NOMO-1 (cell line): ENCODE data around the gene FAM171A2.

Experiments used
- DNase-seq, 2 experiments: peaks; one replicate each; lab custom pipeline; 2025; ENCODE audit not compliant: unreplicated experiment in 2 of 2; lab: John Stamatoyannopoulos, UW

The FAM171A2 gene

DNA sequence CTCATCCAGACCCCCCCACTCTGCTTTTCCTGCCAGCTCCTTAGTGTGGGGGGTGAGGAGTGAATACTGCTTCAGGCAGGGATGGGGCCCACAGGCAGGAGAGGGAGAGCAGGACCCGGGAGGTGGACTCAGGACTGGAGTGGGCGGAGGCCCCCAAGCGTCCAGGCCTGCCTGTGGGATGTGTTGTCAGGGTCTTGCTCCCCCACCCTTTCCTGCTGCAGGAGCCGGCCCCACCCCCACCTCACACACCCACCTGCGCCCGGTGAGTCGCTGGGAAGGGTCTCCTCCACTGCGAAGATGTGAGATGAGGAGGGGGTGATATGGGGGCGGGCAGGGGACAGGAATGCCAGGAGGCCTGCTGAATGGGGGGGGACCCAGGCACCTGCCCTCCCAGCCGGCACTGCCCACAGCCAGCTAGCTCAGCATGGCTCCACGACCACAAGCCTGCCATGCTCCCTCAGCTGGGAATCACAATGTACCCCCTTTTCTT lies 1.1 kb downstream of the FAM171A2 start:
- DNase-seq = no peak

DNA sequence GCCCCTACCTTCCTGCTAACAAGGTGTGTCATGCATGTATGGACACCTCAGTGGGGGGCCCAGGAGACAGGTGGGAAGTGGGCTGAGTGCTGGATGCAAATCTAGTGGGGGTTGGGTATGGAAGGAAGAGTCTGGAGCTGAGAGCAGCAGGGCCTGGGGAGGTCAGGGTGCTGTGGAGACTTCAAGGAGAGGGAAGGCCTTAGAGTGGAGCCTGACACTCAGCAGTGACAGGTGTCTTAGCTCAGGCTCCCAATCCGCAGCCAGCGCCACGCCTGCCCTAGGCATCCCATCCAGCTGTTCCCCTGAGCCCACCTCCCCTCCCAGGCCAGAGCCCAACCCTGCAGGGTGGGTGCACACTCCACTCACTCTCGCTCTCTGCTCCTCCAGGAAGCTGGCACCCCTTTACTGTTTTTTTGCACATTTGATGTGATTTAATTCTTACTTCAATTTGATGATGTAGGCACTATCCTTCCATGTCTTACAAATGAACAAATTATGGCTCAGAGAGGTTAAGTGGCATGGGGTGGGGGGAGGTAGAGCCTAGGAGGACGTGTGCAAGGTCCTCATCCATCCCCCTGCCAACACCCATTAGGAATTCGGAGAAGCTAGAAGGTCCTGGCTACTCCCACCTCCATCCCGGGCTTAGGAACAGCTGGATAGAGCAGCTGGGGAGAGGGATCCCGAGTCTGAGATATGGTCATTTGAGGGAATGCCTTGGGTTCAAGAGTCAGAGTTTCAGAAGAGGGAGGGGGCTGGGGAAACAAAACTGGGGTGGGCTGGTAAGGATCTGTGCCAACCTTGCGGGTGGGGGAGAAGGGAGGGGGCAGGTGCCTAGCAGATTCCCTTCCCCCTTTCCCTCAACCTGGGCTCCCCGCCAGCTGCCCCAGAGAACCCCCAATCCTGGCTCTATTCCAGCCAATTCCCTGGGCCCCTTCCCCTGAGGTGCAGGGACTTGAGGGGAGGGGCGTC lies 2.1 kb downstream of the FAM171A2 start:
- DNase-seq = no peak

DNA sequence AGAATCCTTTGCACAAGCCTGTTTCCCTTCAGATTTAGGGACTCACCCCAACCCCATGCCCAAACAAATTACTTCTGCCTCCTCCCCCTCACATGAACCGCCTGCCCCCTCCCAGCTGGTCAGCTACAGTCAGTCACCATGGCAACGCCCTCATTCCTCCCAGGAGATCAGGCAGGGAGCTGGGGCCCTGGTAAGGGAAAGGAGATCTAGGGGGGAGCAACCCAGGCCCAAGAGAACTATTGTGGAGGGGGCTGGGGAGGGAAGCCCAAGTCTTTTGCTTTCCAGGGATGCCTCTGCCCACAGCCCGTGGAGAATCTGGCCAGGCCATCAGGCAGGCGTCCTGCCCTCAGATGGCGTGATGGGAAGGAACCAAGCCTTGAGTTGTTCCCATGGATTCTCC lies 2.8 kb downstream of the FAM171A2 start:
- DNase-seq = no peak

DNA sequence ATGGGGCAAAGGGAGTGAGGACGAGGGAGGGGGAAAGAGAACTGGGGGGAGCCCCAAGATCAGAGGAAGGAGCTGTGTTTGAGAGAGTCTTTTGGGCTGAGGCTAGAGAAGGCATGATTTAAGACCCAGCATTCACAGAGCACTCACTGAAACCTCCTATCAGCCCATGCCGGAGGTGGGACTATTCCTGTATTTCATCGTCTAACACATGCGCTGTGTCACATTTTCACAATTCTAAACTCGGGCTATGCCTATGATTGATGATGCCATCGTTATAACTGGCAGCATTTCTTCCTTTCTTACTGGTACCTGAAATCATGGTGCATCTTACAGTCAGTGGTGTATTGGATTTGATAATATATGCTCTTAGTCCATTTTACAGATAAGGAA lies 3.5 kb downstream of the FAM171A2 start:
- no peak for DNase-seq

DNA sequence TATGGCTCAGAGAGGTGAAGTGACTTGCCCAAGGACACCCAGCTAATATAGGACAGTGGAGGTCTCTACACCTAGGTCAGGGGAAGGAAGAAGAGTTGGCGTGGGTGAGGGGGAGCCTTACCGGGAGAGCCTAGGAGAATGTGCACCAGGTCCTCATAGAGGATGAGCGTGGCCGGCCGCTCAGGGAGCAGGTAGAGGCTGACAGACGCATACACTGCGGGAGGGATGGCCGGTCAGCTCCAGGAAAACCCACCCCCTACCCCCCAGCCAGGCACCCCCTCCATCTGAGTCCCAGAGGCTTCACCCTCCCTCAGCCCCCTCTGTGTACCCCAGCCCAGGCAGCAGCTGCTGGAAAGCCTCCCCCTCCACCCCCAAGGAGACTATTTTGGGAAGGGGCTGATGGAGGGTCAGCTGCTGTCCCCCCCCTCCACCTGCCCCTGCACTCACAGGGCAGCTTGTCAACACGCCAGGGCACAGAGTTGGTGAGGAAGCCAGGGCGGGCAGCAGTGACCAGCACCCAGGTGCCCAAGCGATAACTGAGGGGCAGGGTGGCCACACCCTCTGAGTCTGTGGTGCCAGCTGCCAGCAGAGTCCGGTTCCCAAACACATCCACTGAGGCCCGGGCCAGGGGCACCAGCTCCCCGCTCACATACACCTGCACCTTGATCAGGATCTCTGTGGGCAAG lies 4.1 kb downstream of the FAM171A2 start:
- DNase-seq = no peak

DNA sequence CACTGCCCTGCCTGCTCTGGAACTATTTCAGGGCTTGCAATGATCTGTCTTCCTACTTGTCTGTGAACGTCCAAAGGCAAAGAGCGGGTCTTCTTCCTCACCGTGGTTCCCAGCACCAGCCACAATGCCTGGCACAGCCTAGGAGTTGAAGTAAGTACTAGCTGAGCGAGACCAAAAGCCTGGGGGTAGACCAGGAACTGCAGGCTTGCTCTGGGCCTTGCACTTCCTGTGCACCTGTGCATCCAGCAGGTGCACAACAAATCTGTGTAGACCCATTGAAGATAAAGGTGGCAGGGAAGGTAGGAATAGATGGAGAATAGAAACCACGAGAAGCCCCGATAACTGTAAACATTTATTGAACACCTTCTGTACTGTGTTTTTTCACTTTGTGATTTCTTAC lies 4.6 kb downstream of the FAM171A2 start:
- DNase-seq = no peak

DNA sequence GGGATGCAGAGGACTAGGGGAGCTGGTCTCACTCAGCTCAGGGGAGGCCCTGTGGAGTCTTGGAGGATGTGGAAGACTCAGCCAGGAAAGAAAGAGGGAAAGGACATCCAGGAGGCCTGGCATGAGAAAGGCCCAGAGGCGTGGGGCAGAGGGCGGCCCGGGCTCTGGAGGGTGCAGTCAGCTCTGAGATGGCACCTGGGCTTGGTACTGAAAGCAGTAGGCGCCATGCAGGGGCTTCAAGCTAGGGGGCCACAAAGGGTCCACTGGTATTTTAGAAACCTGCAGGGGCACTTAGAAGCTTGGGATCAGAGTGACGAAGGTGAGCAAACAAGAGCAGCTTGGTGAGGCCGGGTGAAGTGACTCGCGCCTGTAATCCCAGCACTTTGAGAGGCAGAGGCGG lies 5.6 kb downstream of the FAM171A2 start:
- DNase-seq = no peak

DNA sequence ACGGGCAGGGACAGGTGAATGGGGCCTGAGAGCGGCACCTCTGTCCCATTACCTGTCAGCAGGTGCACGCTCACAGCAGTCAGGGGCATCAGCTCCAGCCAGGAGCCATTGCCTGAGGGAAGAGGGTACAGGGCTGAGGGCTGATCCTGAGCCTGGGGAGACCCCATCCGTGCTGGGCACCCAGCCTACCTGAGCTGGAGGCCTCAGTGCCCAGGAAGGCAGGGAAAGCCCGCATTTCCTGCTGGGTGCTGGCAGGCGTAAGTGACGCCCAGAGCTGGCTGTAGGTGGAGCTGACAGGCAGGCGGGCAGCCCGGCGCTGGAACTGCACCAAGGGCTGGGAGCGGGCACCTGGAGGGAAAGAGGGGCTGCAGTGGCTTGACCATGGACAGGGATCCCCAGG lies 7.4 kb downstream of the FAM171A2 start:
- DNase-seq = no peak

DNA sequence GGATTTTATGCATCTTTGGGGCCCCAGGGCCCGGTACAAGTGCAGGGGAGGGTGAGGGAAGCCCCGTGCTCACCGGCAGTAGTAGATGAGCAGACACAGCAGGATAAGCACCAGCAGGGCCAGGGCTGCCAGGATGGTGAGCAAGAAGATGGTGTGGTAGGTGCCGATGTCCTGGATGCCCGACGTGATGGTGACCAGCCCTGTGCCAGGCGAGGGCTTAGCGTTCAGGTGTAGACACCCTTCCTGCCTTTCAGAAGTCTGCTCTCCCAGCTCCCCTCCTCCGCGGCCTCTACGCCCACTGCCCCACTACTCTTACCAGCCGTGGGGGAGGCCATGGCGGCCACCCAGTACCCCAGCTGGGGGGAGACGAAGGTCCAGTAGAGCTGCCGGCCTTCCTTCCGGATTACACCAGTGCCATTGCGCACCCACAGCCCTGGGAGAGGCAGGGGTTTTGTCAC lies 8.0 kb downstream of the FAM171A2 start:
- DNase-seq = no peak

DNA sequence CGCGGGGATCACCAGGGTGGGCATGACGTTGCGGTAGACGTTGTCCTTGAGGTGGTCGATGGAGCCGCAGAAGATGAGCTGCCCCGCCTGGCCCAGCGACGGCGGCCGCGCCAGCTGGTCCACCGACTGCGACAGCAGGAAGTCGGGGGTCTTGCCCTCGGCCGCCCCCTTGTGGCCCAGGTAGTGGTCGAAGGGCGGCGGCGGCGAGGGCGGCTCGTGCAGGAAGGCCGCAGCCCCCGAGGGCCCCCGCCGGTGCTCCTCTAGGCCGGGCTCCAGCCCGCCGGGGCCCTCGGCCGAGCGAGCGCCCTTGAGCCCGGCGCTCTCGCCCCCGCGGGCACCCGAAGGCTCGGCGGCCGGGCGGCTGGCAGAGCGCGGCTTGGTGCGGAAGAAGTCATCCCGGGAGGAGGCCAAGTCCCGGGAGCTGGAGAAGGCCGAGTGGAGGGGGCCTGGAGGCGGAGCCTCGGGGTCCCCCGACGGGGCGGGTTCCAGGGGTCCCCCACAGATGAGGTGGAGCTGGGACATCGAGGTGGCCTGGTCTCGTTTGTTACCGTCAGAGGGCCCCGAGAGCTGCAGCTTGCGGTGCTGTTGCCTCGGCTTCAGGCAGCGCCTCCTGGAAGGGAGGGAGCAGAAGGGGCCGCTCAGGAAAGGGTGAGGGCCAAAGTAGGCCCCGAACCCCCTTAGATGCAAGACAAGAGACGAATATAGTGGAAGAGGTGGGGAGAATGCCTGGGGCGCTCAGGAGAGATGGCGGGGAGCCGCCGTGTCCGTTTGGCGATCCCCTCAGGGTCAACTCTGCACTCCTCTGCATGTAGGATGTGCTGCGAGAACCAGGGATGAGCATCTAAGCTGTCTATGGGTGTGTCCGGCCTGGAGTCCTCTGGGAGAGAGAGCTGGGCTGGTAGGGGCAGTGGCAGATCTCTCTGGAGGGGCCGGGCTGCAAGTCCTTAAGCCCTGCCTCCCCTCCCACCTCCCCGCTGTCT lies 8.8 kb downstream of the FAM171A2 start:
- DNase-seq = peak; percentile 26 to 29

DNA sequence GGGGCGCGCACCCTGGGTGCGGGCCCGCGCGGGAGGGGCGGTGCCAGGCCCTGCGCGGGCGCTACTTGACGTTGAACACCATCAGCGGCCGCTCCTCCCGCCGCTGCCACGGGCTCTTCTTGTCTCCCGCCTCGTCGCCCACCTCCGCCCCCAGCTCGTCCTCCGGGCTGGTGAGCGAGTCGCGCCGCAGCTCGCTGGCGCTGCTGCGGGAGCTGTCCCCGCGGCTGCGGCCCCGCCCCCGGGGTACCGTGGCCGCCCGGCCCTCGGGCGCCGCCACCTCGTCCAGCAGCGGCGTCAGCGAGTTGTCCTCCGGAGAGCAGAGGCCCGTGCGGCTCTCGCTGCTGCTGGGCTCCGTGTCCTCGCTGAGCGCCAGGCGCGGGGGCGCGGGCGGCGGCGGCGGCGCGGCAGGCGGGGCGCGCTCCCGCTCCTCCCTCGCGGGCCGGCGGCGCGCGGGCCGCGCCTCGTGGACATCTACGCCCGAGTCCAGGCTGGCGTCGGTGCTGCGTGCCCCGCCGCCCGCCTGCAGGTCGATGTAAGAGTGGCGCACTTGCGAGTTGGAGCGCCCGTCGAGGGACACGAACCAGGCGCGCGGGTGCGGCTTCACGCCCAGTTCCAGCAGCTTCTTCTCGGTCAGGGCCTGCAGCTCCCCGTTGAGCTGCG lies 9.9 kb downstream of the FAM171A2 start:
- no peak for DNase-seq

DNA sequence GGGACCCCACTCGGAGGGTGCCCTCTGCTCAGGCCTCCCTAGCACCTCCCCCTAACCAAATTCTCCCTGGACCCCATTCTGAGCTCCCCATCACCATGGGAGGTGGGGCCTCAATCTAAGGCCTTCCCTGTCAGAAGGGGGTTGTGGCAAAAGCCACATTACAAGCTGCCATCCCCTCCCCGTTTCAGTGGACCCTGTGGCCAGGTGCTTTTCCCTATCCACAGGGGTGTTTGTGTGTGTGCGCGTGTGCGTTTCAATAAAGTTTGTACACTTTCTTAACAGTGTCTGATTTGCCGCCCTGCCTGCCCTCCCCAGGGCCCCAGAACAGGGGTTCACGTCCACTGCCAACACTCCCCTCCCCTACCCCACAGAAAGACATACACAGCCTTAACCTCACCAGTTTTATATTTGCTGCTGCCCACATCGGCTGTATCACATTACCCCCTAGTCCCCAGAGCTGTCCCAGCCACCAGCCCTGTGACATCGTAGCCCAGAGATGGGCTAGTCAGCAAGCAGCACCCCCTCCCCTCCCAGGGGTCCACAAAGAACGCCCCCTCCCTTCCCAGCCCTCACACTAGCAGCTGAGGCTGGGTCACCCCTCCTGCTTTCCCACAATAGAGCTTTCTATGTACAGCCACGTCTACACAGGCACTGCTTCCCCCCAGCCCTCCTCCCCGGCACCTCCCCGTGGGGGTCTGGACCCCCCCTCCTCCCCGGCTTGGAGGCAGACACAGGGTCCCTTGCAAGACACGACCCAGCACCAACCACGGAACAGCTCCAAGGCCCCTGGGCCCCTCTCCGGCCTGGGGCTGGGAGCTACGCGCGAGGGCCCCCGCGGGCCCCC lies 10.6 kb downstream of the FAM171A2 start:
- no peak for DNase-seq

DNA sequence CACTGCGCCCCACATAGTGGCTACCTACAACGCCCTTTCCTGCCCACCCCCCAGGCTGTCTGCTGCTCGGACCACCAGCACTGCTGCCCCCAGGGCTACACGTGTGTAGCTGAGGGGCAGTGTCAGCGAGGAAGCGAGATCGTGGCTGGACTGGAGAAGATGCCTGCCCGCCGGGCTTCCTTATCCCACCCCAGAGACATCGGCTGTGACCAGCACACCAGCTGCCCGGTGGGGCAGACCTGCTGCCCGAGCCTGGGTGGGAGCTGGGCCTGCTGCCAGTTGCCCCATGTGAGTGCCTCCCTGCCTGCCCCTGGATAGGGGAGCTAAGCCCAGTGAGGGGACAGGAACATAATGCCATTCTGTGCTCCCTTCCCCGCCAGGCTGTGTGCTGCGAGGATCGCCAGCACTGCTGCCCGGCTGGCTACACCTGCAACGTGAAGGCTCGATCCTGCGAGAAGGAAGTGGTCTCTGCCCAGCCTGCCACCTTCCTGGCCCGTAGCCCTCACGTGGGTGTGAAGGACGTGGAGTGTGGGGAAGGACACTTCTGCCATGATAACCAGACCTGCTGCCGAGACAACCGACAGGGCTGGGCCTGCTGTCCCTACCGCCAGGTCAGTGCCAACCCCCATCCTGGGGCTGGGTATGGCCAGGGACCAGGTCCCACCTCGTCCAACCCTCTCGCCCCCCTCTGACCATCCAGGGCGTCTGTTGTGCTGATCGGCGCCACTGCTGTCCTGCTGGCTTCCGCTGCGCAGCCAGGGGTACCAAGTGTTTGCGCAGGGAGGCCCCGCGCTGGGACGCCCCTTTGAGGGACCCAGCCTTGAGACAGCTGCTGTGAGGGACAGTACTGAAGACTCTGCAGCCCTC lies 11.5 kb downstream of the FAM171A2 start:
- no peak for DNase-seq

DNA sequence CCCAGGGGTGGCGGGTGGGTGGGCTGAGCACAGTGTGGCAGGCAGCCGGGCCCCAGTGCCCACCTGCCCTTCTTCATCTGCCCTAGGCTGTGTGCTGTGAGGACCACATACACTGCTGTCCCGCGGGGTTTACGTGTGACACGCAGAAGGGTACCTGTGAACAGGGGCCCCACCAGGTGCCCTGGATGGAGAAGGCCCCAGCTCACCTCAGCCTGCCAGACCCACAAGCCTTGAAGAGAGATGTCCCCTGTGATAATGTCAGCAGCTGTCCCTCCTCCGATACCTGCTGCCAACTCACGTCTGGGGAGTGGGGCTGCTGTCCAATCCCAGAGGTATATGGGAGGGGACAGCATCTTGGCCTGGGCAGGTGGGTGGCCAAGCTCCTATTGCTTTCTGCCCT lies 12.2 kb downstream of the FAM171A2 start:
- DNase-seq = no peak

DNA sequence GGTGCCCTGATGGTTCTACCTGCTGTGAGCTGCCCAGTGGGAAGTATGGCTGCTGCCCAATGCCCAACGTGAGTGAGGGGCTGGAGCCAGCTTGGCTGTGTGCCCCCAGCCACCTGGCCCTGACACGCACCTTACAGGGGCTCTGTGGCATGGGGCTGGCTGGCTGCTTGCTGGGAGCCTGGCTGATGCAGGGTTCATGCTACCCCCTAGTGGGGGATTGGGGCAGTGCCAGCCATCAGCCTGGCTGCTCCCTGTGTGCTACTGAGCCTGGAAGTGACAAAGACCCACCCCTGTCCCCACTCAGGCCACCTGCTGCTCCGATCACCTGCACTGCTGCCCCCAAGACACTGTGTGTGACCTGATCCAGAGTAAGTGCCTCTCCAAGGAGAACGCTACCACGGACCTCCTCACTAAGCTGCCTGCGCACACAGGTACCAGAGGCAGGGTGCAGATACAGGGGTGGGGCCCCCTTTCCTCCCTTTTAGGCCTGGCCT lies 12.9 kb downstream of the FAM171A2 start:
- peak; percentile 16 to 50 for DNase-seq

DNA sequence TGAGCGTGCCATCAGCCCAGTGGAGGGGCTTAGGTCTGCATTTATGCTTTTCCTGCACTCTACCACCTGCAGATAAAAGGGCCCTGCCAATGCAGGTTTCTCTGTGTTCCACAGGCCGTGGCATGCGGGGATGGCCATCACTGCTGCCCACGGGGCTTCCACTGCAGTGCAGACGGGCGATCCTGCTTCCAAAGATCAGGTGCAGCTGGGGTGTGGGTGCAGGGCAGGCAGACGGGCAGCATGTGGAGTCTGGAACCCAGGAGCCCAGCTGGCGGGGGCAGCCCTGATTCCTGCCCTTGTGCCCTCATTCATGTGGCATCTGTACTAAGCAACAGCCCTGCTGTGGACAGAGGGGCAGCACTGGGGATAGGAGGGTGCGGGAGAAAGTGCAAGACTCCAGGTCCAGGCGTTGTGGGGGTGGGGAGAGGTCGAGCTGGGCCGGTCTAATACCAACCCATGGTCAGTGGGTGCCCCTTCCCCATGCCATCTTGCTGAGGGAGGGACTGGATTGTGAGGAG lies 14.0 kb downstream of the FAM171A2 start:
- DNase-seq = no peak

DNA sequence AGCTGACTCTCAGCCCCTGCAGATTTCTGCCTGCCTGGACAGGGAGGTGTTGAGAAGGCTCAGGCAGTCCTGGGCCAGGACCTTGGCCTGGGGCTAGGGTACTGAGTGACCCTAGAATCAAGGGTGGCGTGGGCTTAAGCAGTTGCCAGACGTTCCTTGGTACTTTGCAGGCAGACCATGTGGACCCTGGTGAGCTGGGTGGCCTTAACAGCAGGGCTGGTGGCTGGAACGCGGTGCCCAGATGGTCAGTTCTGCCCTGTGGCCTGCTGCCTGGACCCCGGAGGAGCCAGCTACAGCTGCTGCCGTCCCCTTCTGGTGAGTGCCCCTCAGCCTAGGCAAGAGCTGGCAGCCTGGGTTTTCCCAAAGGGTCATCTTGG lies 14.7 kb downstream of the FAM171A2 start:
- no peak for DNase-seq
